GM18858 (cell line): ENCODE measurements around the gene NKX1-1.
"Not testable (repeated sequence)": the region's sequence is repeated elsewhere in the genome, so short reads cannot be mapped to it uniquely, and the experiment has no call there.

Experiments
- ATAC-seq: cut with Tn5 transposase; IDR thresholded peaks from one replicate; pipeline ENCODE4 v1.9.1; 2021; ENCODE audit not compliant: unreplicated experiment

NKX1-1 gene

DNA sequence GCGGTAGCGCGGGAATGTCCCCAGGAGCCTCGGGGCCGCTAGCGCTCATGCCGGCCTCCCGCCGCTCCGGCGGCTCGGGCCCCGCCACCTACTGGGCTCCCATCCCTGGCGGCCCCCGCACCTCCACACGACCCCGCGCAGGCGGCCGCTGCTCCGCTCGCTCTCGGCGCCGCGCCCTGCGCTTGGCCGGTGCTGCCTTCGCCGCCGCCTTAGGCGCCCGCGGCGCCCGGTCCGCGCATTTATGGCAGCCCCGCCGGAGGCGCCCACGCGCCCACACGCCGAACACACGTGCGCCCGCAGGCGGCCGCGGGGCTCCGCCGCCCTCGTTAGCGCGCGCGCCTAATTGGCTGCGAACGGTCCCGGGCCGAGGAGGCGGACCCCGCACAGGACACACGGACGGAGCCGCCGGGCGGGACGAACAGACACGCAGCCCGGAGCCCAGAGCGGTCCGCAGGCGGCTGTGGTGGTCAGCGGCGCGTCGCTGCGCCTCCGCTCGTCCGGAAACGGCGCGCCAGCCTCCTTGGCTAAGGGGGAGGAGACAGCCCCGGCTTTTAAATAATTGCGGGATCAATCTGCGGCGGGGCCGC is at the start of gene NKX1-1:
TSS of gene NKX1-1 (minus strand) at position 49 of the 587 bp plus-strand sequence. CDS start at position 49, 0 bp downstream.
- ATAC-seq, result no peak

DNA sequence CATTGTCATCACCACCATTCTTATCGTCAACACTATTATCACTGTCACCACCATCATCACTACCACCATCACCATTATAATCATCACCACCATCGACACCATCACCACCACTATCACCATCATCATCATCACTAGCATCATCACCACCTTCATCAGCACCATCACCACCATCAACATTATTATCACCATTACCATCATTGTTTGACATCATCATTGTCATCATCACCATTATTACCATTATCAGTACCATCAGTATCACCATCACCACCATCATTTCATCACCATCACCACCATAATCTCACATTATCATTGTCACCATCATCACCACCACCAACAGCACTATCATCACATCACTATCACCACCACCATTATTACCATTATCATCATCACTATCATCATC is 47.5 kb upstream of the NKX1-1 start:
- ATAC-seq, result no peak

DNA sequence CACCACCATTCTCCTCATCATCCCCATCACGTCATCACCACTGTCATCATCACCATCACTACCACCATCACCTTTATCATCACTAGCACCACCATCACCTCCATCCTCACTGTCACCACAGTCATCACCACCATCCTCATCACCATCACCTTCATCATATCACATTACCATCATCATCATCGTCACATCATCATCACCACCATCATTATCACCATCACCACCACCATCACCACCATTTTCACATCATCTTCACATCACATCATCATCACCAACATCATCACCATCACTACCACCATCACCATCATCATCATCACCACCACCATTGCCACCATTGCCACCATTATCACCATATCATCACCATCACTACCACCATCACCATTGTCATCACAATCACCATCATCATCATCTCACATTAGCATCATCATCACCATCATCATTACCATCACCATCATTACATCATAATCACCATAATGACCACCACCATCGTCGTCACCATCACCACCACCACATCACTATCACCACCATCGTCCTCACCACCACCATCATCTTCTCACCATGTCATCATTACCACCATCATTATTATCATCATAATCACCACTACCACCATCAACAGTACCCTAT is 46.3 kb upstream of the NKX1-1 start:
- no peak for ATAC-seq

DNA sequence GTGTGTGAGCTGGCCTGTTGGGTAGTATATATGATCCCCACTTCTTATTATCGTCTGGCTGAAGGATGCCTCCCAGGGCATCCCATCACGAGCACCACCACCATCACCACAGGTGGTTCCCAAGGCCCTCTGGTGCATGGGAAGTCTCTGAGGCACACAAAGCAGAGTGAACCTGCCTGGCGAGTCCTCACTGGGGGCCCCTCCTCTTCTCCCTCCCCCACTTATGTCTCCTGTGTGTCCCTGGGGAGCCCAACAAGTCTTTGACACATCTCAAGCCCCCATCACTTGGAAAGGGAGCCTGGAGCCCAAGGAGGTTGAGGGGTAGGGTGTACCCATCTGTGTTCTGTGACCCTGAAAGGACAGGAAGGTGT is 45.5 kb upstream of the NKX1-1 start:
- ATAC-seq, result no peak

DNA sequence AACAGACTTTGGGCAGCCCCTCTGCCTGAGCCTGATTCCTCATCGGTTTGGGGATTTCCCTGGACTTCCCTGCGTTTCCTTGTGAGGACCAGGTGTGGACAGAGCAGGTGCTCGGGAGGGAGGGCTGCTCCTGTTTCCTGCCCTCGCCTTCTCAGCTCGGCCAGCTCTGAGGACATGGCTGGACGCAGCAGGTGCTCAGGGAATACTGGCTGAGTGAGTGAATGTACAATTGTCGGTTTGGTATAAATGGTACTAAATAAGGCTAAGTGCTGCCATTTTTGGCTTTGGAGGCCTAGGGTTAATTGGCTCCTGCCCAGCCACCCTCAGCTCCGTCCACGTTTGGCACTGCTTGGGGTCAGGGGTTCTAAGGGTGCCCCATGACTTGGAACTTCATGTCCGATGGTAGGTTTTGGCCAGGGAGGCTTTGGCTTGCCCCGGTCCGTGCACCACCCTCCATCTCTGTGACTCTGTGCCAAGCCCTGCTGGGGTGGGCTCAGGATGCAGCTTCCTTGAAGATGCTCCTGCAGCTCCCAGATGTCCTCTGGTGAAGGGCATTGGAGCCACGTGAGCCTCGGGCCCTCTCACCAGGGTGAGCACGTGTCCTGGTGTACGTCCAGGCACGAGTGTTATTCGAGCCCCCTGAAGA is 45.0 kb upstream of the NKX1-1 start:
- no peak for ATAC-seq

DNA sequence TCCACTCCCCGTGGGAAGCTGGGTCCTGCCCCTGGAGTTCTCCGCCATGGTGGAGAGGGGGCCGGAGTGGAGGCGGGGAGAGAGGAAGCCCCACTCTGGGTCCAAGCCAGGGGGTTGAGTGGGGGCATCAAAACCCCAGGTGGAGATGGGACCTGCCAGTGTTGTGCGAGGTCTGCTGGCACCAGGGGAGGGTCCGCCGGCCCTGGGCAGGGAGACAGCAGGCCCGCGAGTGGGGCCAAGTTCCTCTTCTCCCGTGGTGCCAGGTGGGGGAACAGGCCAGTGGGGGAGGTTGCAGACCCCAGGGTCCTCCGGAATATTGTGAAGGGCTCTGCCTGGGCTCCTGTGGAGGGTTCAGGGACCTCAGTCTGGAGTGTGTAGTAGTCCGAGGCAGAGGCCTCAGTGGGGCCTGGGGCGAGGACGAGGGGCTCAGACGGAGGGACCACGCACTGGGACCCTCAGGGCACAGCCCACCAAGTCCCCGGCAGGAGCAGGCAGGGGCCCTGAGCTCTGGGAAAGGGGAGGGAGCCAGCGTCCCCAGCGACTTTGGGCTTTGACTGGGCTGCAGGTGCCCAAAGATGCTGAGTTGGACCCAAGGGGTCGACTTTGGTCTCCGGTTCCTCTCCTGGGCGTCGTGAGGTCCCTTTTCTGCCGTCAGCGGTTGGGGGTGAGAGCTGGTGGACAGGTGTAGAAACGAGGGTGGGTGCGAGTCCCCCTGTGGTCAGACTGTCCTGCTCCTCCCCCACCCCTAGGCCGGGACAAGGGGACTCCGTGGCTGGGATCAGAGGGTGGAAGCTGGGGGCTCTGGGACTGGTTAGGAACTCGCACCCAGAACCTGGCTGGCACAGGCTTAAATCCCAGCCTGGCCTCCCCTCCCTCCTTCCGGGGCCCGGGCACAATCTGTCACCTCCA is 43.8 kb upstream of the NKX1-1 start:
- no peak for ATAC-seq

DNA sequence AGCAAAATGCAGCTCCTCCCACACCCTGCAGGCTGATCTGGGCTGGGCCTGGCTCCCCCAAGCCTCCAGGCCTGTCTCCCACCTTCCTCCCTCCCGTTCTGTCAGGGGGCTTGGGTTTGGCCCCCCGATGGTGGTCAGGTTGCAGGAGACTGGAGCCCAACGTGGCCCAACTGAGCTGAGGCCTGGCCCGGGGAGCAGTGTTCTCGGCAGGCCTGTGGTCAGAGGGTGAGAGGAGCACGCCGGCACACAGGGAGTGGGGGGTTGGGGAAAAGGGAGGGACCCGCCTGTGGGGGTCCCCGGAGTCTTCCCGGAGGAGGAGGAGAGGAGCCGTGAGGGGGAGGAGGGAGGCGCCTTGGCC is 43.2 kb upstream of the NKX1-1 start:
- ATAC-seq, result no peak

DNA sequence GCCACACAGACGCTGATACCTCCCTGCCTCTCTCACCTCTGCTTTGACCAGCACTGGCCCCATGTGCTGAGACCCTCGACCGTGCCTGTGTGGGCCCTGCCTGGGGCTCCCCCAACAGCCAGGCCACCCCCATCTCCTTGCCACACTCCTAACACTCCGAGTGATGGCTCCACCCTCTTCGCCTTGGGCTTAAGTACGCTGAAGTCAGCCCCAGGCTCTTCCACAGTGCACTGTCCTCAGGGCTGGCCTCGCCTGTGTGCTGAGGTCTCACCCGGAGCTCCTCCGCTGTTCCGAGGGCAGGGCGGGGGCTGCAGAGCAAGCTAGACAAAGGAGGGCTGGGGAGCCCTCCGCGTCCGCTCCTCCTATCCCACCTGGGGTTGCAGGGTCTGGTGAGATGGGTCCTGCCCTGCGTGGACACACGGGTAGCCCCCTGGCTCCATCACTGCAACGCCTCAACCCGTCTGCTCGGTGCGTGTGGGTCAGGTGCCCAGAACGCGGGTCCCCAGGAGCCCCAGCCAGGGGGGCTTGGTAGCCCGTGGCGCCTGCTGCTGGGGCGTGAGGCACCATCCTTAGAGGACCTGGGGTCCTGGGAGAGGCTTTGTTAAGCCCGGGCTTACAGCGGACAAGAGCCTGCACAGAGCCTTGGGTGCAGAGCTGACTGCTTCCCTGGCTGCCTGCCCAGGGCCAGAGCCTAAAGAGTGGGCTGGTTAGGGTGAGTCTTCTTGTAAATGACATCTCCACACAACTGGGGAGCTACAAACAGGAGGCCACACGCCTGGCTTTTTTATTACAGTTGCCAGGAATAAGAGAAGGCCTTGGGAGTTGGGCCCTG is 42.6 kb upstream of the NKX1-1 start:
- ATAC-seq, result no peak

DNA sequence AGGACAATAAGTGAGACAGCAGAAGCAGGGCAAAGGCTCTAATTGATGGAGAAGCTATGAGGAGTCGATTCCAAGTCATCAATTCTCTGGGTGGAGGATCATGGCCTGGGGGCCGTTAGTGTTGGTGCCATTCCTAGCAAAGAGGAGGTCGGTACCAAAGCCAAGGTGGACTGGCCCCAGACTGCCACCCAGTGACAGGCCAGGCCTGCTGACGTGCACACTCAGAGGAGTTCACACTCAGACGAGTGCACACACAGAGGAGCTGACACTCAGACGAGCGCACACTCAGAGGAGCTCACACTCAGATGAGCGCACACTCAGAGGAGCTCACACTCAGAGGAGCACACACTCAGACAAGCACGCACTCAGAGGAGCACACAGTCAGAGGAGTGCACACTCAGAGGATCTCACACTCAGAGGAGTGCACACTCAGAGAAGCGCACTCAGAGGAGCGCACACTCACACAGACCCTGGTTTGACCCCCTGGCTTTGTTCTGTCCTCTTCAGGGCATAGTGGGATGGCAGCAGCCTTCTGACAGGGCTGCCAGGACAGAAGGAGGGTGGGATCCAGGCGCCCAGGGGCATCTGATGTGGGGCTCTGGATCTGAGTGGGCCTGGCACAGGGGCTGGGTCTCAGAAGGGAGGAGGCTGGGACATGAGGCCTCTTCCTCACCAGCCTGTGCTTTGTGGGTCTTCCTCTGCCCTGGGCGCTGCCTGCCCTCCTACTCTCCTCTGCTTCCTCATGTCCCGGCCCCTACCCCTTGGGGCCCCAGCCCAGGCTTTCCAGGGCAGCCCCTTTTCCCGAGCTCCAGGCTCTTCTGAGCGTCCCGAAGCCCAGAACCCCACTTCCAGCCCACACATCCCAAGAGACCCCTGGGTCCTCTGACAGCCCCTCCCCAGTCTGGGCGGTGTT is 41.7 kb upstream of the NKX1-1 start:
- no peak for ATAC-seq

DNA sequence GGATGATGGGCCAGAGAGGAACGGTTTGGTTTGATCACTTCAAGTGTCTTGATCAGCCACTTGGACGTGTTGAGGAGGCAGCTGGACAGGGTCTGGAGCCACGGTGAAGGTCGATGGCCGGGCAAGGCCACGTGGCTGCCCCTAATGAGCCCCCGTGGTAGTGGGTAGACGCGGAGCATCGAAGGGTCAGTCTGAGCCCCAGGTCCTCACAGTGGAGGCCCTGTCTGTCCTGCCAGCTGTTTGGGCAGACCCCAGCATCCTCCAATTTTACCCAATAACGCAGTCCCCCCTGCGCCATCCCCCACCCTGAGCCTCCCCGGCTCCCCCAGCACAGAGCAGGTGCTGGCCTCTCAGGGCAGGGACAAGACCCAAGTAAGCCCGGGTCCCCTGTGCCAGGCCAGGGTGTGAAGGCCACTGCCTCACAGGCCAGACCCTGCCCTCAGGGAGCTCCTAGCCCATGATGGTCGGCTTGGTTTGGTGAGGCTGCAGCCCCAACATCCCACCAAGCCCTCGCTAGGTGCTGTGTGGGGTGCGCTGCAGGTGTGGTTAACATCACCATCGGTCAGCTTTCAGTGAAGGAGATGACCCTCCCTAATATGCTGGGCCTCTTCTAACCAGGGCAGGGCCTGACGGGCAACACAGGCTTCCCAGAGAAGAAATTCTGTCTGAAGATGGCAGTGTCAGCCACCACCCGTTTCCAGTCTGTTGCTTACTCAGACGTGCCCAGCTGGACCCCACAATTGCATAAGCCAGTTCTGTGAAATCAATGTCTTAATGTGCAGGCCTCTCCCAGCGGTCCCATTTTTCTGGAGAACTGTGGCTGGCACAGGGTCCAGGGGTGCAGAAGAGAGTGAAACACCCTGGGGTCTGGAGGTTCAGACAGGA is 40.5 kb upstream of the NKX1-1 start:
- no peak for ATAC-seq

DNA sequence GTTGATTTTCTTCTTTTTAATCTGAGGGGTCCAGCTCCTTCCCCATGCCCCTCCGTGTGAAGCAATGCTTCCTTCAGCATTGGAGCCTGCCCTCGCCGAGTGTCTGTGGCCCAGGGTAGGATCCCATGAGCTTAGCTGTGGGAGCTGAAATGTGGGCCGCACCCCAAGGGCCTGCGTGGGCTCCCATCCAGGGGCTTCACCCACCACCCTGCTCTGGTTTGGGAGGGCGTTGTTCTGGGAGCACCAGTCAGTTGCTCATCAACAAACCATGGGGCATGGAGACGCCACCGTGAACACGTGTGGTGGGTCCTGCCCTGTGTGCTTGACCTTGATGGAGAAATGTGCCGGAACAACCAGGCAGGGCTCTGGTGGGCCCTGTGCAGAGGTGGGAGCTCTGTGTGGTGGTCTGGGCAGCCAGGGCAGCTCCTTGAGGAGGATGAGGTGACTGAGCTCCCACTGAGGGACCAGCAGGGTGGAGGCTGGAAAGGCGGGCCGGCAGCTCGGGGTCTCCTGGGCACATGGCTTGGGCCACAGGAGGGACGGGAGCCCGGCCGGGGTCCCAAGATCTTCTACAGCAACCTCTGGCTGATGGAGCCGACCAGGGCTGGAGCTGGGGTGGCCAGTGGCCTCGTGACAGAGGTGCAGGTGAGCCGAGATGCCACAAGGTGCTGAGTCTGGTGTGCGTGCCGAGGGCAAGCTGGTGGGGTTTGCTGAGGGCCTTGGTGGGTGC is 39.6 kb upstream of the NKX1-1 start:
- ATAC-seq, result no peak

DNA sequence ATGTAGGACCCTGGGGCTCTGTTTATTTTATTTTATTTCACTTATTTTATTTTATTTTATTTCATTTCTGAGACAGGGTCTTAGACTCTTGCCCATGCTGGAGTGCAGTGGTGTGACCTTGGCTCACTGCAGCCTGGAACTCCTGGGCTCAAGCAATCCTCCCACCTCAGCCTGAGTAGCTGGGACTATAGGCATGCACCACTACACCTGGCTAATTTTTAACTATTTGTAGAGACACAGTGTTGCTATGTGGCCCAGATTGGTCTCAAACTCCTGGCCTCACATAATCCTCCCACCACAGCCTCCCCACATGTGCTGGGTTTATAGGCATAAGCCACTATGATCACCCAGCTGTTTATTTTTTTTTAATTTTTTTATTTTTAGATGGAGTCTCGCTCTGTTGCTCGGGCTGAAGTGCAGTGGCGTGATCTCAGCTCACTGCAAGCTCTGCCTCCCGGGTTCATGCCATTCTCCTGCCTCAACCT is 37.5 kb upstream of the NKX1-1 start:
- ATAC-seq, result not testable (repeated sequence)

DNA sequence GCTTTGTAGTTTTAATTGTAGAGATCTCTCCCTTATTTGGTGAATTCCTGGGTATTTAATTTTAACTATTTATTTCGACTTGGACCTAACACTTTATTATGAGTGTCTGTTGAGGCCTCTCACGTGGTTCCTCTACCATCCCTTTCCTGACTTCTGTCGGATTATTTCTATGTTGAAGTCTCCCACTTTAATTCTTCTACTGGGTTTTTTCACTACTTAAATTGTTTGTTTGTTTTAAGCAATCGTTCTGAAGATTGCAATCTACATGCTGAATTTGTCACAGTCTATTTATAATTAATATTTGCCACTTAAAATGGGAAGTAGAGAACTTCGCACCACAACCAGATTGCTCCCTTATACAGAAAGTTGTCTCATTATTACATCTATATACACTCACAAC is 20.8 kb upstream of the NKX1-1 start:
- ATAC-seq, result no peak

DNA sequence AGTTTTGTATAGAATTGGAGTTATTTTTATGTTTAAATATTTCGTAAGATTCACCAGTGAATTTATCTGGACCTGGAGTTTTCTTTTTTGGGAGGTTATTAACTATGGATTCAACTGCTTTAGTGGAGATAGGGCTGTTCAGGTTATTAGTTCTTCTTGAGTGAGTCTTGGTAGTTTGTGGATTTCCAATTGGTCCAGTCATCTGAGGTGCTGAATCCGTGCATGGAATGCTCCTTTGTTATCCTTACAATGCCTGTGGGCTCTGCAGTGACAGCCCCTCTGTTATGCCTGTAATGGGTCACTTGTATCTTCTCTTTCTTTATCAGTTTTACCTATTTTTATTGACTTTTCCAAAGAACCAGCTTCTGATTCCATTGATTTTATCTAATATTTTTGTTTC is 15.4 kb upstream of the NKX1-1 start:
- no peak for ATAC-seq

DNA sequence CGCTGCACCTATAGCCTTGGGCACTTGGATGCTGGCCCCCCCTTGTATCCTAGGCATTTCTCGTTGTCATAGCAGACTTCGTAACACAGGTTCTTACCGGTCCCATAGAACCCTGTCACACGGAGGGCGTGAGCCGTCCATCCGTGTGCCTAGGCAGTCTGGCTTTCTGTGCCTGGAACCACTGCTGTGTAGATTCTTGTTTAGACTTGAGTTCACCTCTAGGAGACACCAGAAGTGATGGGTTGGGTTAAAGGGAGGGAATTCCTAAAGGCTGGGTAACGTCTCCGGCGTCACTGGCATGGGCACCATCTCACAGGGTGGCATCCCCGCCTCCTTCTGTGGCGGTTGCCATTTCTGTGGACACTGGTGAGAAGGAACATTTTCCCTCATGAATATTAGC is 13.5 kb upstream of the NKX1-1 start:
- ATAC-seq, result no peak

DNA sequence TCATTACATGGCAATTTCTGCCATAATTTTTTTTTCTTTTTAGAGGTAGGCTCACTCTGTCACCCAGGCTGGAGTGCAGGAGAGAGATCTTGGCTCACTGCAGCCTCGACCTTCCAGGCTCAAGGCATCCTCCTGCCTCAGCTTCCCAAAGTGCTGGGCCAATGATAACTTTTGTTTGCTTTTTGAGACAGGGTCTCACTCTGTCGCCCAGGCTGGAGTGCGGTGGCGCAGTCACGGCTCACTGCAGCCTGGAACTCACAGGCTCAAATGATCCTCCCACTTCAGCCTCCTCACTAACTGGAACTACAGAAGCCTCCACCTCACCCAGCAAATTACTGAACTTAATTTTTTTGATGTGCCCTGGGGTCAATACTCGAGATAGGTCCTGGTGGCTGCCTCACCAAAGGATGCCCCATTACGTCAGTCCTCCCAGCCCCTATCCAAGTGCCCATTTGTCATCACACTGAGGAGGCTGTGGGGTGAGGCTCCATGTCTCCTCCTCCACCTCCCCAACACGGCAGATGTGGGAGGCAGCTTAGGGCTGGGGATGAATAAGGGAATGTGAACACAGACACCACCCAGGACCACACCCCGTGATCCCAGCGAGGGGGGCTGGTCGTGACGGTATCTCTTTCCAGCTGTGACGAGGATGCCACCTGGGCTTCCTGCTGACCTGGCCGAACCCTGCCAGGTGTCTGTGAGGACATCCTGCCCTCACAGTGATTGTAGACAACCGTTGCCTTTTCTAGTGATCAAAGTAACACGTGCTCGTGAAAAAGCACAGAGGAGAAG is 12.4 kb upstream of the NKX1-1 start:
- no peak for ATAC-seq
